Hepatocyte (in vitro differentiated cells): ENCODE measurements around the gene KBTBD13. TPM values are rescaled to one million over a fixed set of nuclear protein-coding genes. Genes with fewer than 3 reads are reported as not detected.

Experiments used
- DNase-seq: peaks from one replicate; pipeline ENCODE4 v3.0.0-alpha.2; 2016; ENCODE audit warnings: low spot score
- H2AFZ ChIP-seq: fragments of 200-600 bp; sonication (generic); 2 replicates; pipeline ENCODE4 v1.6.0; 2016; ENCODE audit warnings: antibody characterized with exemption, mild to moderate bottlenecking
- H3K27ac ChIP-seq: fragments of 200-600 bp; sonication (generic); 2 replicates; pipeline ENCODE4 v1.5.1; 2016; ENCODE audit warnings: mild to moderate bottlenecking
- H3K27me3 ChIP-seq: fragments of 200-600 bp; sonication (generic); 2 replicates; pipeline ENCODE4 v1.6.1; 2016
- H3K36me3 ChIP-seq: fragments of 200-600 bp; sonication (generic); replicated peaks from 2 replicates; pipeline ENCODE4 v1.5.1; 2016; ENCODE audit warnings: low read depth; ENCODE audit not compliant: insufficient read depth
- H3K4me1 ChIP-seq: fragments of 200-600 bp; sonication (generic); 2 replicates; pipeline ENCODE4 v1.5.1; 2016; ENCODE audit warnings: mild to moderate bottlenecking, moderate library complexity; ENCODE audit not compliant: insufficient read depth
- H3K4me2 ChIP-seq: fragments of 200-600 bp; sonication (generic); 2 replicates; pipeline ENCODE4 v1.6.0; 2016
- H3K4me3 ChIP-seq: fragments of 200-600 bp; sonication (generic); 2 replicates; pipeline ENCODE4 v1.5.1; 2016; ENCODE audit warnings: mild to moderate bottlenecking
- H3K79me2 ChIP-seq: fragments of 200-600 bp; sonication (generic); 2 replicates; pipeline ENCODE4 v1.6.0; 2017; ENCODE audit warnings: mild to moderate bottlenecking
- H3K9me2 ChIP-seq: fragments of 200-600 bp; sonication (generic); replicated peaks from 2 replicates; pipeline ENCODE4 v1.6.0; 2017; ENCODE audit warnings: mild to moderate bottlenecking; ENCODE audit not compliant: insufficient read depth
- H3K9me3 ChIP-seq: fragments of 200-600 bp; sonication (generic); 2 replicates; pipeline ENCODE4 v1.5.1; 2016; ENCODE audit warnings: low read depth, mild to moderate bottlenecking
- H4K20me1 ChIP-seq: fragments of 200-600 bp; sonication (generic); 2 replicates; pipeline ENCODE4 v1.6.0; 2016; ENCODE audit warnings: mild to moderate bottlenecking; ENCODE audit not compliant: insufficient read depth, poor library complexity, severe bottlenecking
- EZH2 ChIP-seq: fragments of 200-600 bp; sonication (generic); IDR thresholded peaks from 2 replicates; pipeline ENCODE4 v1.6.1; 2016; ENCODE audit warnings: antibody characterized with exemption, mild to moderate bottlenecking, borderline replicate concordance
- EZH2phosphoT487 ChIP-seq: fragments of 200-600 bp; sonication (generic); IDR thresholded peaks from one replicate; pipeline ENCODE4 v1.6.1; 2018; ENCODE audit warnings: antibody characterized with exemption, mild to moderate bottlenecking, low read depth, moderate library complexity; ENCODE audit not compliant: unreplicated experiment, severe bottlenecking
- WGBS: methylation state at CpG from one replicate; pipeline ENCODE4 v1.1.6; 2016; ENCODE audit warnings: low lambda C conversion rate; ENCODE audit errors: missing lambda C conversion rate; 5-methylcytosine and 5-hydroxymethylcytosine counted together
- polyA plus RNA-seq: library from polyadenylated mRNA; unstranded; fragments of >200 nt; fragmentation: Nextera tagmentation; extraction: Ambion mirVana; gene quantifications from 2 replicates; pipeline ENCODE4 v1.2.1, GENCODE V29; 2016
- total RNA-seq: library from RNA; depleted of rRNA; stranded (reverse); fragments of >200 nt; gene quantifications from 2 replicates; pipeline ENCODE4 v1.2.3, GENCODE V29; 2014
- TF ChIP-seq, protein P1 (sequence below): fragments of 200-600 bp; sonication (generic); IDR thresholded peaks from 2 replicates; pipeline ENCODE4 v1.5.1; 2016; ENCODE audit warnings: antibody characterized with exemption, mild to moderate bottlenecking; ENCODE audit not compliant: poor library complexity

KBTBD13 gene
- total and polyA plus RNA-seq, 2 experiments from 2014 or later, result 0.56 TPM; not detected in 1

DNA sequence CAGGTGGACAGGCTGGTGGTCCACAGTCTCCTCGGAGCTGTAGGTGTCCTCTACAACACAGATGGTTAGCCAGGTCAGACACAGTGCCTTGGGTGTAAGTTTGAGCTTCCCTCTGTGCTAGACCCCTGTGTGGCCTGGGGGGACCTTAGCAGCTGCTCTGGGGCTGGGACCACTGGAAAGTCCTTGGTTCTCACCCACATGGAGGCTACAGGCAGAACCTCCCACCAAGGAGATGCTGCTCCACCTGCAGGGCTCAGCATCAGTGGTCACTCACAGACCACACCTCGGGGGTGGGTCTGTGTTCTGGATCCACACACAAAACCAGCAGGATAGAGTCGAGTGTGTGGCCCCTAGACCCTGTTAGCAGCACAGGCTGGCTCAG lies 17.2 kb upstream of the KBTBD13 start:
- Histone ChIP-seq H3K4me2 (no peak overlapping the region), H3K27me3 (no peaks in the 10 kb centered on the region), H3K36me3 (no peaks in the 10 kb centered on the region), H3K27ac (no peak overlapping the region), H3K4me1 (peaks cover 20% of the 10 kb centered on the region), H3K4me3 (no peak overlapping the region), H3K9me3 (no peaks in the 10 kb centered on the region), H3K79me2 (no peaks in the 10 kb centered on the region), H4K20me1 (no peaks in the 10 kb centered on the region), H3K9me2 (no peaks in the 10 kb centered on the region), H2AFZ (no peak overlapping the region)
- TF ChIP-seq EZH2, result no peak
- TF ChIP-seq EZH2phosphoT487, result no peak
- TF ChIP-seq, protein P1, sequence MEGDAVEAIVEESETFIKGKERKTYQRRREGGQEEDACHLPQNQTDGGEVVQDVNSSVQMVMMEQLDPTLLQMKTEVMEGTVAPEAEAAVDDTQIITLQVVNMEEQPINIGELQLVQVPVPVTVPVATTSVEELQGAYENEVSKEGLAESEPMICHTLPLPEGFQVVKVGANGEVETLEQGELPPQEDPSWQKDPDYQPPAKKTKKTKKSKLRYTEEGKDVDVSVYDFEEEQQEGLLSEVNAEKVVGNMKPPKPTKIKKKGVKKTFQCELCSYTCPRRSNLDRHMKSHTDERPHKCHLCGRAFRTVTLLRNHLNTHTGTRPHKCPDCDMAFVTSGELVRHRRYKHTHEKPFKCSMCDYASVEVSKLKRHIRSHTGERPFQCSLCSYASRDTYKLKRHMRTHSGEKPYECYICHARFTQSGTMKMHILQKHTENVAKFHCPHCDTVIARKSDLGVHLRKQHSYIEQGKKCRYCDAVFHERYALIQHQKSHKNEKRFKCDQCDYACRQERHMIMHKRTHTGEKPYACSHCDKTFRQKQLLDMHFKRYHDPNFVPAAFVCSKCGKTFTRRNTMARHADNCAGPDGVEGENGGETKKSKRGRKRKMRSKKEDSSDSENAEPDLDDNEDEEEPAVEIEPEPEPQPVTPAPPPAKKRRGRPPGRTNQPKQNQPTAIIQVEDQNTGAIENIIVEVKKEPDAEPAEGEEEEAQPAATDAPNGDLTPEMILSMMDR, result no peak
- WGBS, result 91% methylated on average over 3 of the region's 3 CpGs
- no peak for DNase-seq

DNA sequence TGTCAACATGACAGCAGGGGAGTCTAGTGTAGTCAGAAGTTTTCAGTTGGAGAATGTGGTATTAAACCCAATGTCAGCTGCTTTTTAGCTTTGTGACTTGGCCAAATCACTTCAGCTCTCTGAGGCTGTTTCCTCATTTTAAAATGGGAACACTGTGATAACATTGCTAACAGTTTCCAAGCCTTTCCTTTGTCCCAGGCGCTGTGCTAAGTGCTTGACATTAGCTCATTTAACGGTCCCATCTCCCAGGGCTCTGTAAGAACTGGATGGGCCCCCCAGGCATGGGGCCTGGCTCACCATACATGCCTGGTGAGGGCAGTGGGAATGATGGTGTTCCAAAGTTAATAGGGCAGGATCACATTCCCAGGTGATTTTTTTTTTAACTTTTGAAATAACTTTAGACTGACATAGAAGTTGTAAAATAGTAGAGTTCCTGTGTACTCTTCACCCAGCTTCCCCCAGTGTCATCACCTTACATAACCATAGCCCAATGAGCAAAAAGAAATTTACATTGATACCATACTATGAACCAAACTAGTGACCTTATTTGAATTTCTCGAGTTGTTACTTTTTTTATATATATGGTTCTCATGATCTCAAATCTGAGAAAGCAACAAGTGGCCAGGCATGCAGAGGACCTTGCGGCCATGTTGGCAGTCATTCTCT lies 16.5 kb upstream of the KBTBD13 start:
- no peak for TF ChIP-seq EZH2
- TF ChIP-seq, protein P1, result no peak
- TF ChIP-seq EZH2phosphoT487, result no peak
- H3K4me3 ChIP-seq, result no peak overlapping the region
- H3K36me3 ChIP-seq, result no peaks in the 10 kb centered on the region
- no peaks in the 10 kb centered on the region for H3K27me3 ChIP-seq
- H3K79me2 ChIP-seq, result no peaks in the 10 kb centered on the region
- no peak overlapping the region for H3K4me2 ChIP-seq
- no peaks in the 10 kb centered on the region for H3K9me3 ChIP-seq
- DNase-seq, result no peak
- H3K4me1 ChIP-seq, result peaks cover 16% of the 10 kb centered on the region
- 94% methylated on average over 4 of the region's 4 CpGs for WGBS
- H4K20me1 ChIP-seq, result no peaks in the 10 kb centered on the region
- H2AFZ ChIP-seq, result no peak overlapping the region
- no peaks in the 10 kb centered on the region for H3K9me2 ChIP-seq
- no peak overlapping the region for H3K27ac ChIP-seq

DNA sequence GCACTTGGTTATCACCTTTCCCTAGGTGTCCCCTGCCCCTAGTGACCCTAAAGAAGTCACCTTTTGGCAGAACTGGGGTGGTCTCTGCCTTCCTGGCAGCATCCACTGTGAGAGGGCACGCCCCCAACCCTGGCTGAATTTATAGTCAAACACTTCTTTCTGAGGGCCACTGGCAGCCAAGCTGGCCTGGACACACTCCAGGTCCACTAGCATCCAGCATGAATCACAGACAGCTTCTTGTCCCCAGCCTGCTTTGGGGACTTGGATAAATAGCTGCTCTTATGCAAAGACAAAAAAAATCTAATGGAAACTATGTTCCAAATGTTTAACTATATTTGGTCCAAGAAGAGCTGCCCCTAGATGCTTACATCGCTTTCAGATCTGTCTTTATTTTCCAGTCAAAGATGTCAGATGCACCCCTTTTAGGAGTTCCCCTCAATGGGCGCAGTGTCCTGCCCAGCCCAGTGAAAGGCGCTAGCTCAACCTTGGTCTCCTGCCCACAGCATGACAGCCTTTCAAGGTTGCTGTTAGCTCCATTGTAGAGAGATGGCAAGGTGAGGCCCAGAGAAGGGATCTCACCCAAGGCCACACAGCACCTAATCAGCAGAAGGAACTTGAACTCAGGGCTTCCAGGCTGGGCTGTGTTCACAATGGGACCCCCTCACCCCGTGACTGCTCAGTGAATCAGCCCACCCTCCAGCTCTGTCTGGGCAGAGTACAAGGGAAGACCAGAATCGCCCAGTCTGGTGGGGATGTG lies 15.7 kb upstream of the KBTBD13 start:
- WGBS, result 96% methylated on average over 6 of the region's 6 CpGs
- Histone ChIP-seq H4K20me1 (no peaks in the 10 kb centered on the region), H3K4me3 (no peak overlapping the region), H2AFZ (no peak overlapping the region), H3K79me2 (no peaks in the 10 kb centered on the region), H3K4me2 (no peak overlapping the region), H3K27ac (no peak overlapping the region), H3K27me3 (no peaks in the 10 kb centered on the region), H3K4me1 (peaks cover 10% of the 10 kb centered on the region), H3K9me2 (no peaks in the 10 kb centered on the region), H3K9me3 (no peaks in the 10 kb centered on the region), H3K36me3 (no peaks in the 10 kb centered on the region)
- TF ChIP-seq, protein P1, result no peak
- TF ChIP-seq EZH2 (no peak), EZH2phosphoT487 (no peak)
- DNase-seq, result no peak
